Ammon's horn (tissue), 1 donor: ENCODE results near the gene CIB1.
"Not testable (repeated sequence)": the region's sequence is repeated elsewhere in the genome, so short reads cannot be mapped to it uniquely, and the experiment has no call there.

ENCODE experiments used
- DNase-seq: peaks from one replicate; pipeline ENCODE4 v3.0.0-alpha.2; 2016; ENCODE audit warnings: low spot score

The CIB1 gene

GRCh38 chr15:90233387-90234095 lies at the start of gene CIB1:
Gene CIB1 (minus strand): TSS chr15:90233941. CDS start chr15:90233885, 56 bp downstream.
- DNase-seq: peak; percentile 98

GRCh38 chr15:90281637-90282036 lies 47.9 kb upstream of the CIB1 start:
- not testable (repeated sequence) for DNase-seq

- DNase-seq: not testable (repeated sequence)
Observed at GRCh38 chr15:90280743-90281142, 47.0 kb upstream of the CIB1 start.

DNA sequence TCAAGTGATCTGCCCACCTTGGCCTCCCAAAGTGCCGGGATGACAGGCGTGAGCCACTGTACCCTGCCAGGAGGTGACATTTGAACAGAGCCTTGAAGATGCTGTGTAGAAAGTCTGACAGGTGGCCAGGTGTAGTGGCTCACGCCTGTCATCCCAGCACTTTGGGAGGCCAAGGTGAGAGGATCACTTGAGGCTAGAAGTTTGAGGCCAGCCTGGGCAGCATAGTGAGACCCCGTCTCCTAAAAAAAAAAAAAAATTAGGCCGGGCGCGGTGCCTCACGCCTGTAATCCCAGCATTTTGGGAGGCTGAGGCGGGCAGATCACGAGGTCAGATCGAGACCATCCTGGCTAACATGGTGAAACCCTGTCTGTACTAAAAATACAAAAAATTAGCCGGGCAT lies 44.7 kb upstream of the CIB1 start:
- not testable (repeated sequence) for DNase-seq

DNA sequence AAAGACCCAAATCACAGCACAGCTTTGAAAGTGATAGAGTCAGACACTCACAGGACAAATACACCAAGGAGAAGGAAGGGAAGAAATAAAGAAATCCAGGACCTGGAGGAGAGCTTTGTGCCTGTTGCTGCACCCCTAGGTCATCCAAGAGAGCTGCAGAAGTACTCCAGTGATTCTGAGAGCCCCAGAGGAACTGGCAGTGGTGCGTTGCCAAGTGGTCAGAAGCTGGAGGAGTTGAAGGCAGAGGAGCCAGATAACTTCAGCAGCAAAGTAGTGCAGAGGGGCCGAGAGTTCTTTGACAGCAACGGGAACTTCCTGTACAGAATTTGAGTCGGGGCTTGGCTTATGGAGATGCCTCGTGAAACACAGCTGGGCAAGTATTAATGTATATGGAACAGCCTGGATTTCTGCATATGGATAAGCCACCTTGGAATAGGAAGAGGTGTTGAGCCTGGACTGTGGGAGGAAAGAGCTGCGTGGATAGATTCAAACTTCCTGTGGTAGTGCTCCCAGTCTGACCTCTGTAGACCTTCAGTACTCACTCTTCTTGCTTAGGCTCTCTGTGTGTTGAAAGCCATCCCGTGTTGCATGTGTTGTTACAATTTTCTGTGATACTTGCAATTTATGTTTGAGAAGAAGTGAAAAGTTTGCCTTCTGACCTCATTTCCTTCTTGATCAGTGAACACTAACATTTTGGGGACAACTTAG lies 37.9 kb upstream of the CIB1 start:
- no peak for DNase-seq

DNA sequence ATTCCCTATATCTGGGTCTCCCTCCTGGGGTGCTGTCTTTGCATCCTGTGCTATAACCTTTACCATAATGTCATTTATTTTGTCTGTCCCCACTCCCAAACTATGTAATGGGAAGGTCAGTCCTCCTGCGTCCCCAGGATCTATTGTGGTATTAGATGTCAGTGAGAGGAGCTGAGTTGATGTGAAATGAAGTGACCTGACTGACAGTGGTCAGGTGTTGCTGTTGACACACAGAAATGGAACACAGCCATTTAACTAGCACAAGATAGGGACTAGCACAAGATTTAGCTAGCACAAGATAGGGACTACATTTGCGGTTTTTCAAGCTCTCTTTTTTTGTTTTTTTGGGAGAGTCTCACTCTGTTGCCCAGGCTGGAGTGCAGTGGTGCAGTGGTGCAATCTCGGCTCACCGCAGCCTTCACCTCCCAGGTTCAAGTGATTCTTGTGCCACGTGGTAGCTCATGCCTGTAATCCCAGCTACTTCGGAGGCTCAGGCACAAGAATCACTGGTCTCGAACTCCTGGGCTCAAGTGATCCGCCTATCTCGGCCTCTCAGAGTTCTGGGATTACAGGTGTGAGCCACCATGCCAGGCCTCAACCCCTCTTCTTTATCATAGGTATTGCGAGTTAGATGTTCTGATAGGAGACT lies 36.9 kb upstream of the CIB1 start:
- DNase-seq: no peak

- no peak for DNase-seq
Observed at GRCh38 chr15:90268415-90268814, 34.7 kb upstream of the CIB1 start.

GRCh38 chr15:90266485-90266884 lies 32.7 kb upstream of the CIB1 start:
- DNase-seq: no peak

- DNase-seq: peak; percentile 34
Observed at GRCh38 chr15:90266061-90266431, 32.3 kb upstream of the CIB1 start.

- peak; percentile 97 for DNase-seq
Observed at GRCh38 chr15:90265271-90266060, 31.7 kb upstream of the CIB1 start, which contains the start of gene NGRN. Gene NGRN (plus strand): TSS chr15:90265672. CDS start chr15:90265713, 41 bp downstream.

- no peak for DNase-seq
Observed at GRCh38 chr15:90264671-90265070, 30.9 kb upstream of the CIB1 start.

- no peak for DNase-seq
Observed at GRCh38 chr15:90262426-90262825, 28.7 kb upstream of the CIB1 start.

DNA sequence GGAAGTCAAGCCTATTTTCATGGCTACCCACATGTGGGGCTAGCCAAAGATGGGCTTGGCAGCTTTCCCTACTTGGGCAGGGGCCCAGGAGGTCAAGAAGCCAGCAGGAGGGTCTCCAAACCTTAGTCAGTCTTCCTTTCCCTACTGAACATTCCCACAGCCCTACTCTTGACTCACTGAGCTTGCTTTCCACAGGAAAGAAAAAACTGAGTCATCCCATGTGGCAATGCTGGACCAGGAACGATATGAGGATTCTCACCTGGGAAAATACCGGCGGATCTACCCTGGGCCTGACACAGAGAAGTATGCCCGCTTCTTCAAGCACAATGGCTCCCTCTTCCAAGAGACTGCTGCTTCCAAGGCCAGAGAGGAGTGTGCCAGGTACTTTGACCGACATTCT lies 28.1 kb upstream of the CIB1 start:
- no peak for DNase-seq

DNA sequence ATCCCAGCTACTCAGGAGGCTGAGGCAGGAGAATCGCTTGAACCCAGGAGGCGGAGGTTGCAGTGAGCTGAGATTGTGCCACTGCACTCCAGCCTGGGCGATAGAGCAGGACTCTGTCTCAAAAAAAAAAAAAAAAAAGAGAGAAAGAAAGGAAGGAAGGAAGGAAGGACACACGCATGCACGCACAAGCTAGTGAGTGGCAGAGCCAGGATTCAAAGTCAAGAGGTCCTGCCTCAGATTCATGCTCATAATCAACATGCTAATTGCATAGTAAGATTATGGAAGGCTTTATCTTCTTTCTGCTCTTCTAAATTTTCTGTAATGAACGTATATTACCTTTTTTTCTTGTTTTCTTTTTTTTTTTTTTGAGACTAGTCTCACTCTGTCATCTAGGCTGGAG lies 27.0 kb upstream of the CIB1 start:
- DNase-seq: not testable (repeated sequence)

DNA sequence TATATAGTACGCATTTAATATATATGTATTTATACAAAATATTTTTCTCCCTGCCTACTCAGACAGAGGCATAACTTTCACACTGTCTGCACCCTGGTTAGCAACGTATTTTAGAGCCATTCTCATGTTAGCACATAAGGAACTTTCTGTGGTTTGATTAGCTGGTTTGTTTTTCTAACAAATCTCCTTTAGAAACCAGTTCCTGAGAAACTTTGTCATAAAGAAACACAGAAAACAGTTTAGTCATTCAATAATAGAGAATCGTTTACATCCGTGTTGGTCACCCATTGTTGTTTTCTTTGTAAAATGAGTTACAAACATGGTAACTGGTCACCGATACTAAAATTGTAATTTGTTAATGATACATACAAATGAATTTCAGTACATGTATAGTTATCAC lies 25.8 kb upstream of the CIB1 start:
- DNase-seq: no peak

DNA sequence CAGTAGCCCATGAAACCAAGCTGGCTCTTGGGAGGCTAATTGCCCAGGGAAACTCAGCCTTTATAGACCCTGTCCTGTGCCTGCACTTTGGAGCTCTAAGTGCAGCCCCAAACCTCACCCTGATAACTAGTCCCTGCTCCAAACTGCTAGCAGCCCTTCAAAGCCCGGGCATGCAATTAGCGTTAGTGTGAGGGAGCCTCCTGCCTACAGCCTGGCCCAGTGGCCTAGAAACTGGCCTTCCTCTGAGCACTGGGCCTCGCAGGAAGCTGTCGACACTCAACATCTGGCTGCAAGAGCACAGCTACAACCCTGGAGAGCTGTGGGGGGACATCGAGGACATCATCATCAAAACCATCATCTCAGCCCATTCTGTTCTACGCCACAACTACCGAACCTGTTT lies 24.0 kb upstream of the CIB1 start:
- no peak for DNase-seq

- DNase-seq: peak; percentile 95
Observed at GRCh38 chr15:90249203-90249863, 15.6 kb upstream of the CIB1 start, which contains the start of gene TTLL13. Gene TTLL13 (plus strand): TSS chr15:90249556. CDS start chr15:90250631, 1,075 bp downstream.

DNA sequence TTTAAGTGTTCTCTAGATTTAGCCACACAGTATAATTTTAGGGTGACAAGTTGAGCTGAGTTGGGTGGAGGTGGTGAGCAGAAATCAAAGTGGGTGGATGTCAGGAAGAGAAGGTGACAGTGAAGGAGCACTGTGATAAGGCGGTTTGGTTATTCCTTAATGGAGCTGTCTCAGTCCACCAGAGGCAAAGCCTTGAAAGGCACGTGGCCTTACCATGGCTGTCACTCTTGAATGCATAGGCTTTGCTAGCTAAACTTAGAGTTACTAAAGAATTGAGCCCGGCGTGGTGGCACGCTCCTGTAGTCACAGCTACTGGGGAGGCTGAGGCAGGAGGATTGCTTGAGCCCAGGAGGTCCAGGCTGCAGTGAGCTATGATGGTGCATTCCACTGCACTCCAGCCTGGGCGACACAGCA lies 15.1 kb upstream of the CIB1 start:
- DNase-seq: no peak

GRCh38 chr15:90243943-90244639 lies 10.3 kb upstream of the CIB1 start:
- DNase-seq: no peak

DNA sequence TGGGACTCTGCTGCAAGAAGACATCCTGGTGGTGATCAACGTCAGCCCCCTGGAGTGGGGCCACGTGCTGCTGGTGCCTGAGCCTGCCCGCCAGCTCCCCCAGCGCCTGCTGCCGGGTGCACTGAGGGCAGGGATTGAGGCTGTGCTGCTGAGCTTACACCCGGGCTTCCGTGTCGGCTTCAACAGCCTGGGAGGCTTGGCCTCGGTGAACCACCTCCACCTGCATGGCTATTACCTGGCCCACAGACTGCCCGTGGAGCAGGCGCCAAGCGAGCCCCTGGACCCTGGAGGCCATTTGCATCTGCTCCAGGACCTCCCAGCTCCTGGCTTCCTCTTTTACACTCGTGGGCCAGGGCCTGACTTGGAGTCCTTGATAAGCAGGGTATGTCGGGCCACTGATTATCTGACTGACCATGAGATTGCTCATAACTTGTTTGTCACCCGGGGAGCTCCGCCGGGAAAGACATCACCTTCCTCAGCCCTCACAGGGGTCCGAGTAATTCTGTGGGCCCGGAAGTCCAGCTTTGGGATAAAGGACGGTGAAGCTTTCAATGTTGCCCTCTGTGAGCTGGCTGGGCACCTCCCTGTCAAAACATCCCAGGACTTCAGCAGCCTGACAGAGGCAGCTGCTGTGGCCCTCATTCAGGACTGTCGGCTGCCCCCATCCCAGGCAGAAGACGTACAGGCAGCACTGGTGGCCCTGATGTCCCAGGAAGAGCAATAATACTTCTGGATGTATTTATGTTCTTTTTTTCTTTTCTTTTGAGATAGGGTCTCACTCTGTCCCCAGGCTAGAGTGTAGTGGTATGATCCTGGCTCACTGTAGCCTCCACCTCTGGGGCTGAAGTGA lies 7.8 kb upstream of the CIB1 start:
- DNase-seq: no peak
